Measurements from ENCODE around the gene L3MBTL4.

Gene L3MBTL4

DNA sequence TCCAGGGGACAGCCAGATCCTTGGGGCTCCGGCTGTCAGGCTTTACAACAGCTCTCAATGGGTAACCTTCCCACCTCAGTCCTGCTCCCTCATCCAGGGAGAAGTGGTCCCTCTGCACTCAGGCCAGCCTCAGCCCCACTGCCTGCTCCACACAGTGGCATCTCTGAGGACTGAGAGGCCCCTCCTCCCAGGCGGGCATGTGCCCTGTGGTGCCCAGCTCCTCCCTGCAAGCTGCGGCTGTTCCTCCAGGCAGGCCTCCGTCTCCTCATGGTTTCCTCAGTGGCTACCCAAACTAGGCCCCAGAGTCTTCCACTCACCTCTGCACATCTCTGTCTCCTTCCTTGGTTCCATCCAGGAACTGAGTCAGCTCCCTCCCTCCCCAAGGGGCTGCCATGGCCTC lies 437.7 kb downstream of the L3MBTL4 start:
- no peak overlapping the region for H3K27ac Mint-ChIP-seq
- no peaks in the 10 kb centered on the region for H3K27me3 Mint-ChIP-seq
- ATAC-seq (ENCODE audit: low read depth) (no peak), DNase-seq (ENCODE audit: low spot score in 2 of 2) (no peak)
- no peaks in the 10 kb centered on the region for H3K36me3 Mint-ChIP-seq
- no peak overlapping the region for H3K4me3 Mint-ChIP-seq
- peaks cover 21% of the 10 kb centered on the region for H3K4me1 Mint-ChIP-seq
- no peaks in the 10 kb centered on the region for H3K9me3 Mint-ChIP-seq

DNA sequence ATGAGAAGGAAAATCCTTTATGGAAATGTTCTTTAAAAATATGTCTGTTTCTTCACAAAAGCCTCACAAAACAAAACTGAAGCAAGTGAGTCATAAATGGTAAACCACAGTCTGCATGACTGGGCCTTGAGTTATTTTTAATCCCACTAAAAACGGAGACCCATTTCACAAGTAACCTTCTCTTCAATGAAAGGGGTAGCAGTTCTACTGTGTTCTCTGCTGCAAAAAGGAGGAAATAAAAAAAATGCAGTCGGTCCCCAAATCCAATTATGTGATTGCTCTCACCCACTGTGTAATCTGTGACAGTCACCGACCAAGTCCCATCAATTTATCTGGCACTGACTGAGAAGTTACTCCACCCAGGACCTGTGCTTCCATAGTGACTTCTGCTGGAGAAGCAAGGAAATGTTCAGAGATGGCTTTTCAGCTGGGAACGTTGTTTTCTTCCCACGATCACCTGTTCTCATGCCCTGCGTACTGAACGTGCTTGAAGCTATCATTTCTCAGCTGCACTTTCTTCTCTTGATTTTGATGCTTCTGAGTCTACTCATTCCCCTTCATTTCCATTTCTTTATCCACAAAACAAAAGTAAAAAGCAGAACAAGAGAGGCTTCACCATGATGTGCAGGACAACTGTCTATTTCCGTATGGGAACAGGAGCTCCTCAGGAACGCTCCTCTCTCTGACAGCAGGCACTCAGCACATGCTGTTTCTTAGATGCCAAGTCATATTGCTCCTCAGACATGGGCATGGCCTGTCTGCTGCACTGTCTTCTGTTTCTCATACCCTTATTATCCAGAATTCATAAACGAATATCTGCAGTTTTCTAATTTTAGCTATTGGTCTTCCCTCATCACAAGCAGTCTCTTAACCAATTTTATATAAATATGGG lies 439.4 kb downstream of the L3MBTL4 start:
- no peaks in the 10 kb centered on the region for H3K36me3 Mint-ChIP-seq
- H3K27me3 Mint-ChIP-seq, result no peaks in the 10 kb centered on the region
- ATAC-seq (ENCODE audit: low read depth) (no peak), DNase-seq (ENCODE audit: low spot score in 2 of 2) (no peak)
- no peaks in the 10 kb centered on the region for H3K9me3 Mint-ChIP-seq
- H3K4me3 Mint-ChIP-seq, result peak overlapping the region; percentile 44
- peaks cover 21% of the 10 kb centered on the region for H3K4me1 Mint-ChIP-seq
- H3K27ac Mint-ChIP-seq, result peak overlapping the region; percentile 24

GRCh38 chr18:5974696-5975095 lies 440.0 kb downstream of the L3MBTL4 start:
- Mint-ChIP-seq H3K27me3 (no peaks in the 10 kb centered on the region), H3K4me3 (no peak overlapping the region), H3K27ac (no peak overlapping the region), H3K36me3 (no peaks in the 10 kb centered on the region), H3K9me3 (no peaks in the 10 kb centered on the region), H3K4me1 (peaks cover 21% of the 10 kb centered on the region)
- DNase-seq (ENCODE audit: low spot score in 2 of 2) (no peak), ATAC-seq (ENCODE audit: low read depth) (no peak)

- H3K4me1 Mint-ChIP-seq, result peaks cover 21% of the 10 kb centered on the region
- no peaks in the 10 kb centered on the region for H3K36me3 Mint-ChIP-seq
- no peak overlapping the region for H3K27ac Mint-ChIP-seq
- H3K27me3 Mint-ChIP-seq, result no peaks in the 10 kb centered on the region
- H3K4me3 Mint-ChIP-seq, result no peak overlapping the region
- no peak for DNase-seq (ENCODE audit: low spot score in 2 of 2)
- no peak for ATAC-seq (ENCODE audit: low read depth)
- H3K9me3 Mint-ChIP-seq, result no peaks in the 10 kb centered on the region
These were observed 441.6 kb downstream of the L3MBTL4 start for GRCh38 chr18:5973099-5973498.

DNA sequence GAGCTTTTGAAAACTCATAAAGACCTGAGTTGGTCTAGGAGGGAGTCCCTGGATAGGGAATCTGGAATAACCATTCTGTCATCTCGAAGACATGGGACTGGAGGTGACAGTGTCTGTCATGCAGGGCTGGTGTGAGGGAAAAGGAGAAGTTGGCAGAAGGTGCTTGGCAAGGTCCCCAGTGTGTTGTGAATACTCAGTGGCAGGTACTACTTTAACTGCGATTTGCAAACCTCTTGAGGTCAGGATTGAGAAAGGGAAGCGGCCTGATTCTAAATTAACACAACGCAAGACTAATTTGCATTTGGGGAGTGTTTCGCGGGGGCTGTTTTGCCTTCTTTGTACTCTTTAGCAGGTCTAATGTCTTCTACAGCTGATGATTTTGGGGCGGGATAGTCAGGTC lies 442.4 kb downstream of the L3MBTL4 start:
- H3K4me3 Mint-ChIP-seq, result no peak overlapping the region
- ATAC-seq (ENCODE audit: low read depth) (peak; percentile 32), DNase-seq (ENCODE audit: low spot score in 2 of 2) (no peak)
- H3K27ac Mint-ChIP-seq, result no peak overlapping the region
- no peaks in the 10 kb centered on the region for H3K27me3 Mint-ChIP-seq
- no peaks in the 10 kb centered on the region for H3K9me3 Mint-ChIP-seq
- peaks cover 21% of the 10 kb centered on the region for H3K4me1 Mint-ChIP-seq
- no peaks in the 10 kb centered on the region for H3K36me3 Mint-ChIP-seq

DNA sequence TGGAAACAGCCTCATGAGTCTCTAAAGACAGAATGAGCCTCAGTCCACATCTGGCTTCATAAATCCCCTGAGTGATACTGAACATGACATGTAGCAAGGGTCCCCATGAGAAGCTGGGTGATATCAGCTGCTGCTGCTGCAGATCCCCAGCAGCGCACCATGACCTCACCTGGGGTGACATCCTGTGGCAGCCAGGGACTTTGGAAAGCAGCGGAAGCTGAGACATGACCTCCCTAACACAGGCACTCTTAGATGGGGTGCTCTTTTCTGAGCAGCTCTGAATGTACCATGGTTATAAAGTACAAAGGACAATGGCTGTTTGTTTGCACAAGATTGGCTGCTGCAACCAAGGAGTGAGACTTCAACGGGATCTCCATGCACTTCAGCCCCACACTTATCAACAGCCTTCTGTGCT lies 444.7 kb downstream of the L3MBTL4 start:
- H3K27ac Mint-ChIP-seq, result no peak overlapping the region

GRCh38 chr18:5969355-5969988 lies 445.2 kb downstream of the L3MBTL4 start:
- H3K27me3 Mint-ChIP-seq, result peaks cover 1% of the 10 kb centered on the region

More for the DNA sequence above, 444.7 kb downstream of the L3MBTL4 start:
- Mint-ChIP-seq H3K4me3 (no peak overlapping the region), H3K36me3 (no peaks in the 10 kb centered on the region), H3K27me3 (peaks cover 1% of the 10 kb centered on the region), H3K4me1 (peaks cover 7% of the 10 kb centered on the region), H3K9me3 (no peaks in the 10 kb centered on the region)
- DNase-seq (ENCODE audit: low spot score in 2 of 2) (no peak), ATAC-seq (ENCODE audit: low read depth) (no peak)

GRCh38 chr18:5967666-5968065 lies 447.0 kb downstream of the L3MBTL4 start:
- no peak for DNase-seq (ENCODE audit: low spot score in 2 of 2)
- Mint-ChIP-seq H3K4me1 (peaks cover 6% of the 10 kb centered on the region), H3K27ac (no peak overlapping the region)

More at GRCh38 chr18:5969355-5969988, 445.2 kb downstream of the L3MBTL4 start:
- DNase-seq (ENCODE audit: low spot score in 2 of 2) (no peak), ATAC-seq (ENCODE audit: low read depth) (no peak)
- Mint-ChIP-seq H3K9me3 (no peaks in the 10 kb centered on the region), H3K27ac (no peak overlapping the region), H3K4me3 (no peak overlapping the region), H3K36me3 (no peaks in the 10 kb centered on the region), H3K4me1 (peaks cover 6% of the 10 kb centered on the region)

GRCh38 chr18:5967007-5967406 lies 447.7 kb downstream of the L3MBTL4 start:
- Mint-ChIP-seq H3K4me1 (no peaks in the 10 kb centered on the region), H3K4me3 (no peak overlapping the region), H3K36me3 (no peaks in the 10 kb centered on the region), H3K27me3 (peaks cover 4% of the 10 kb centered on the region), H3K27ac (no peak overlapping the region), H3K9me3 (no peaks in the 10 kb centered on the region)
- no peak for ATAC-seq (ENCODE audit: low read depth)
- DNase-seq (ENCODE audit: low spot score in 2 of 2), result no peak

More at GRCh38 chr18:5967666-5968065, 447.0 kb downstream of the L3MBTL4 start:
- no peak for ATAC-seq (ENCODE audit: low read depth)
- Mint-ChIP-seq H3K36me3 (no peaks in the 10 kb centered on the region), H3K27me3 (peaks cover 1% of the 10 kb centered on the region), H3K9me3 (no peaks in the 10 kb centered on the region), H3K4me3 (no peak overlapping the region)

GRCh38 chr18:5966514-5966913 lies 448.2 kb downstream of the L3MBTL4 start:
- Mint-ChIP-seq H3K9me3 (no peaks in the 10 kb centered on the region), H3K36me3 (no peaks in the 10 kb centered on the region), H3K4me1 (no peaks in the 10 kb centered on the region)

DNA sequence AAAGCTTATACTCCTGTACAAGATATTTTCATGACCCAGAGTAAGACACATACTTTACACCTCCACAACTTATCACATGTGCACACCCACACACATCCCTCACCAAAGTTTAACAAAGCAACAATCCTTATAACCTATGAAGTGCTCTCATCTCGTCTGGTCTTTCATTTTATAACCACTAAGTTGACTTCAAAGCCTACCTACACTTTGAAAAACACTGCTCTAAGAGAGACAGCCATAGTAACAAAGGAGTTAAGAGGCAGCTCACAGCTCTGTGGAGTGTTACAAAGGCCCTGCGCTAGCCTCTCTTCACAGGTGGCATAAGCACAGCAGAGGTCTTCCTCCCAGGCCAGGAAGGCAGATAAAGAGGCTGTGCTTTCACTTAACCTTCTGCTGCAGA lies 449.7 kb downstream of the L3MBTL4 start:
- H3K9me3 Mint-ChIP-seq, result no peaks in the 10 kb centered on the region
- DNase-seq (ENCODE audit: low spot score in 2 of 2) (no peak), ATAC-seq (ENCODE audit: low read depth) (no peak)
- H3K36me3 Mint-ChIP-seq, result no peaks in the 10 kb centered on the region
- no peak overlapping the region for H3K27ac Mint-ChIP-seq
- H3K27me3 Mint-ChIP-seq, result peaks cover 6% of the 10 kb centered on the region
- no peak overlapping the region for H3K4me3 Mint-ChIP-seq
- no peaks in the 10 kb centered on the region for H3K4me1 Mint-ChIP-seq

More at GRCh38 chr18:5966514-5966913, 448.2 kb downstream of the L3MBTL4 start:
- H3K27me3 Mint-ChIP-seq, result peaks cover 6% of the 10 kb centered on the region
- no peak for ATAC-seq (ENCODE audit: low read depth)
- no peak for DNase-seq (ENCODE audit: low spot score in 2 of 2)
- H3K4me3 Mint-ChIP-seq, result no peak overlapping the region
- H3K27ac Mint-ChIP-seq, result no peak overlapping the region

DNA sequence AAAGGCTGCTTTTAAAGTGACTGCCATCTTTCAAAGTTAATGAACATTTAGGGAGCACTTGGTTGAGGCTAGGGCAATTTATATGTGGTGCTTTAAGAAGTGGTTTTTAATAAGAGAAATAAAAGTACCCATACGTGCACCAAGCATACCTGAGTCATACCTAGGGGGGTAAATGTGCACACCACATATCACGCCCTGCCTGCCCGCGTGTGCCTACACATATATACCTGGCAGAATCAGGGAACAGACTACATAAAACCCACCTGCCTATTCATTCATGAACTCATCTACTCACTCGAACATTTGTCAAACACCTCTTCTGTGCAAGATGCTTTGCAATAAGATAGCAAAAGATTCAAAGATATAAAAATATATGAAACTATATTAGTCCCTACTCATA lies 450.1 kb downstream of the L3MBTL4 start:
- Mint-ChIP-seq H3K4me1 (no peaks in the 10 kb centered on the region), H3K27me3 (peaks cover 6% of the 10 kb centered on the region), H3K27ac (no peak overlapping the region), H3K9me3 (no peaks in the 10 kb centered on the region), H3K4me3 (no peak overlapping the region), H3K36me3 (no peaks in the 10 kb centered on the region)
- DNase-seq (ENCODE audit: low spot score in 2 of 2), result no peak
- no peak for ATAC-seq (ENCODE audit: low read depth)

DNA sequence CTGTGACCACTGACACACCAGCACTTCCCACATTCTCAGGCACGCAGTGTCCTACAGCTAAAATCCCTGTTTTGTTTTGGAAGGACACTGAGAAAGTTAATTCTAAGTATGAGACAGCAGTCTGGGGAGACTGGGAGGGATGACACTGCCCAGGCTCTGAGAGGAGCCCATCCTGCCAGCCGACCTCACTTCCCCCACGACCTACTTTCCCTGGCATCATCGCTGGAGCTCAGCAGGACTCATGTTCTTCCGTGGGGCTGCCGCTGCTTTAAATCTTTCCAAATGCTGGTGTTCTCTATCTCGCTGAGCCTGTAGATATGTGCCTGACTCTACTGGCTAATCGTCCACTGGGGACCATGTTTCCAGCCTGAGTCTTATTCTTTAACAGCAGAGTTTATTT lies 450.6 kb downstream of the L3MBTL4 start:
- peaks cover 6% of the 10 kb centered on the region for H3K27me3 Mint-ChIP-seq
- no peaks in the 10 kb centered on the region for H3K9me3 Mint-ChIP-seq
- H3K4me1 Mint-ChIP-seq, result no peaks in the 10 kb centered on the region
- ATAC-seq (ENCODE audit: low read depth) (no peak), DNase-seq (ENCODE audit: low spot score in 2 of 2) (no peak)
- no peak overlapping the region for H3K4me3 Mint-ChIP-seq
- no peaks in the 10 kb centered on the region for H3K36me3 Mint-ChIP-seq
- no peak overlapping the region for H3K27ac Mint-ChIP-seq

DNA sequence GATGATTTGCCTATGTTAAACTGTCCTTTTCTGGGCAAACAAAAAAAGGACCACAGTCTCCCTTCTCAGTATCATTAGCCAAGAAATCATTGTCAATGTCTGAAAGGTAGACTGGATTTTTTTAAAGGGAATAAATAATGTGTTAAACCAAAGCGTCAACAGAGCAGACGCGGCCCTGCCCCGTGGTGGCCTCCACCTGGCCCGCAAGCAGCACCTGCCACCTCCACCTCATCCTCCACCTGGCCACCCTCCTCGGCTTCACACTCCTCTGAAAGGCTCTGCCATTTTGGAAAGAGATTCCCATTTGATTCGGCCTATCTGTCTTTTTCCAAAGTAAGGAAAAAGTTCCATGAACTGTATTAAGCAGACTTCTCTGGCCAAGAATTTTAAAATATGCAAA lies 451.4 kb downstream of the L3MBTL4 start:
- H3K4me3 Mint-ChIP-seq, result no peak overlapping the region

More for the DNA sequence above, 451.4 kb downstream of the L3MBTL4 start:
- H3K36me3 Mint-ChIP-seq, result no peaks in the 10 kb centered on the region
- H3K27ac Mint-ChIP-seq, result no peak overlapping the region
- ATAC-seq (ENCODE audit: low read depth) (no peak), DNase-seq (ENCODE audit: low spot score in 2 of 2) (no peak)
- peaks cover 6% of the 10 kb centered on the region for H3K27me3 Mint-ChIP-seq
- H3K9me3 Mint-ChIP-seq, result no peaks in the 10 kb centered on the region
- H3K4me1 Mint-ChIP-seq, result no peaks in the 10 kb centered on the region
